GM18505 (cell line): ENCODE measurements around the gene PLEKHH1.
"Not testable (repeated sequence)": the region's sequence is repeated elsewhere in the genome, so short reads cannot be mapped to it uniquely, and the experiment has no call there.

Experiments
- ATAC-seq: cut with Tn5 transposase; IDR thresholded peaks from one replicate; pipeline ENCODE4 v1.9.1; 2021; ENCODE audit not compliant: unreplicated experiment
- POLR2A ChIP-seq: IDR thresholded peaks from 4 replicates; pipeline ENCODE4 v1.6.1; 2011; ENCODE audit warnings: borderline replicate concordance; ENCODE audit not compliant: insufficient read depth, insufficient read length; ENCODE audit errors: extremely low read depth

The PLEKHH1 gene

DNA sequence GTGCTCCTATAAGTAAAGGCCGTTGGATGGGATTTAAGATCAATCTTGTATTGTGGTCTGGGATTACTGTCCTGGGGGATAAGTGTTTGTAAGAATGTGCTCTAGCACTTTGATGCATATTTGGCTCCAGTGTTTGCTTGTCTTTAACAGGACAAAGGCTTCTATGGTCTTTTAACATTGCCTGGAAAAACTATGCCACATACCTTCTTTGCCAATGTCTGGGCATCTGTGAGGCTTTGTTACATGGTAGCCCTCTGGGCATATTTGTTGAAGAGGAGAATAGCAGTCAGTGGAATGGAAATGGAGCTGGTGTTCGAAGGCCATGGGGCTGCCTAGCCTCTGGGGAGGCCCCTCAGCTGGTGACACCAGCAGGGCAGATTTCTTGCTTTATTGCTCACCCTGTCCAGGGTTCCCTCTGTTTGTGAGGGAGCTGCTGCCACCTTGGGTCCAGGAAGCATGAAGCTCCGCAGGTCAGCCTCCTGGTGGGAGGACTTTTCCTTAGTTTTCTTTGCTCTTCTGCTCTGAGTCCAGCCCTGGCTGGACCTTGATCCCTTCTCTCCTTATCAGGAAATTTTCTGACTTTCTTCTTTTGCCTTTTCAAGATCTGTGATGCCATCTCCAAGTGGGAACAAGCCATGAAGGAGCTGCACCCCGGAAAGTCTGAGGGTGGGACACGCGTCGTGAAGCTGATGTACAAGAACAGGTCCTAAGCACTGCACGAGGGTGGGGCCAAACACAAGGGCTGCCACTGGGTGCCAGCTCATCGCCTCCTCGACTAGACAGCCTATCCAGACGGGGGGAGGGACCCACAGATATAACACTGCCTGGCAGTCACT is 47.5 kb downstream of the PLEKHH1 start:
- ATAC-seq = no peak
- no peak for TF ChIP-seq POLR2A

DNA sequence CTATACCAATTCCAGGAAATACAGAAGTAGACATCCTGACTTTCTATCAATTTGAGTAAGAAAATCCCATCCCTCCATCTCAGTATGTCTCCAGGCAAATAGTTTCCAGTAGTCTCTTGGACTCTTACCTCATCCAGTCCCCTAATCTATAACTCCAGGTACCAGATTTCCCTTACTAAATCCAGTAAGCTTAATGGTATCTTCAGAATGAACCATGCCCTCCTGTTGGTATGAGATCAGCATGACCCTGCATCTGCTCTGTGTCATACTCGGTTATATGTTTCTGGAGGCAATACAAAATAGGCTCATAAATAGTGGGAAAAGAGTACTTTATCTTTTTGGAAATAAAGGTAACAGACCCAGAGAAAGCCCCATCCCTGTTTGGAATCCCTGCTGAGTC is 48.6 kb downstream of the PLEKHH1 start:
- TF ChIP-seq POLR2A = no peak
- no peak for ATAC-seq

DNA sequence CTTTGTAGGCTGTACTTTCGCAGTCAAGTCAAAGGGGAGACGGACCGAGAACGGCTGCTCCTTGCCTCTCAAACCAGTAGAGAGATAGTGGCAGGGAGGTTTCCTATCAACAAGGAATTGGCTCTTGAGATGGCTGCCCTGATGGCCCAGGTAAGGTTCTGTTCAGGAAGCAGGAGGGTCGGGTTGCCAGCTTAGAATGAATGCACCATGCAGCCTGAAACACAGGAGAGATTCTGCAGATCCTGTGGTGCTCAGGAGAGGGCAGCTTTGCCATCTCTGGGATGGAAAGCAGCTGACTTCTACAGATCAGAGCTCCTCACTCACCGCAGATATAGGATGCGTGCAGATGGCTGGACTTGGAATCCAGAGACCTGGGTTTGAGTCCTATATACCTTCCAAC is 49.0 kb downstream of the PLEKHH1 start:
- no peak for TF ChIP-seq POLR2A
- no peak for ATAC-seq

DNA sequence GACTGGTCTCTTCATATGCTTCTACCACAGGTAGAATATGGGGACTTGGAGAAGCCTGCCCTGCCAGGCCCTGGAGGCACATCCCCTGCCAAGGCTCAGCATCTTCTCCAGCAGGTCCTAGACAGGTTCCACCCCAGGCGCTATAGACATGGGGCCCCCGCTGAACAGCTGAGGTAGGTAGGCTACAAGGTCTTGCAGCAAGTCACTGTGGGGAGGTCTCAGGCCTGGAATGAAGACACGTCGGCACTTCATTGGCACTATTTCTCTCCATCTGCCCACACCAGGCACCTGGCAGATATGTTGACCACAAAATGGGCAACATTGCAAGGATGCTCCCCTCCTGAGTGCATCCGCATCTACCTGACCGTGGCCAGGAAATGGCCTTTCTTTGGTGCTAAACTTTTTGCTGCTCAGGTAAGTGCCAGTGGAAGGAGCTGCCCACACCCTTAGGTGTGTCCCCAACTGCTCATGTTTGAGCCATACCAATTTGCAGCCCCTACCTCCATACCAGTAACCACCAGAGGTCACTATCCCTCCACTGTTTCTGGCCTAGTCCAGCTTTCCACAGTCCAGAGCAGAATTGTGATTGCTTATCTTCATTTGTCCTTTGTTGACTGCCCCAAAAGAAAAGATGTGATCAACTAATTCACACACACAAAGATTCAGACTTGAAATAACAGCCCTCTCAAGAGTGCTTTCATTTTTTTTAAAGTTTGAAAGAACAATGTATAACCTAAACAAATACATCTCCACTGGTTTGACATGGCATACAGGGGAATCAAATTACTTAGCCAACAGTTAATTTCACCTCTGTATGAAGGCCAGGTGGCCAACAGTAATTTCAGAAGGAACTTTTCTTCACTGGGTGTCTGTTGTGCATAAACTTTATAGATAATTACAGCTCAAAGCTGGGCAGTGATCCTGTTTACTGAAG is 50.9 kb downstream of the PLEKHH1 start:
- ATAC-seq = no peak

DNA sequence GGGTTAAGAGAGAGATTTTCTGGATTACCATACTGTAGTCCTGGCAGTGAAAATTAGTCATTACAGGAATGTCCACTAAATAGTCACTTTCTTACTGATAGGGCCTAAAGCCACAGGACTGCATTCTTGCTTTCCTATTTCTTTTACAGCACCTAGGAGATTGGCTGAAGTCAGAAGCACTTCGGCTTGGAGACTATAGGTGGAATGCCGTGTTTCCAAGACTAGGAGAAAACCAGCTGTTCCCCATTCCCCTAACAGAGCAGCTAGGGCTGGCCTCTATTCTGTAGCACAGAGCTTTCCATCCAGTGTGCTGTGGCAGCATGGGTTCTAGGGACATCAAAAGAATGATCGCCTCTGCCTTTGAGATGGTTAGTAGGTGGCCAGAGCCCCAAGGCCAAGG is 51.9 kb downstream of the PLEKHH1 start:
- no peak for TF ChIP-seq POLR2A
- ATAC-seq = no peak

More for the DNA sequence above, 50.9 kb downstream of the PLEKHH1 start:
- TF ChIP-seq POLR2A = no peak

DNA sequence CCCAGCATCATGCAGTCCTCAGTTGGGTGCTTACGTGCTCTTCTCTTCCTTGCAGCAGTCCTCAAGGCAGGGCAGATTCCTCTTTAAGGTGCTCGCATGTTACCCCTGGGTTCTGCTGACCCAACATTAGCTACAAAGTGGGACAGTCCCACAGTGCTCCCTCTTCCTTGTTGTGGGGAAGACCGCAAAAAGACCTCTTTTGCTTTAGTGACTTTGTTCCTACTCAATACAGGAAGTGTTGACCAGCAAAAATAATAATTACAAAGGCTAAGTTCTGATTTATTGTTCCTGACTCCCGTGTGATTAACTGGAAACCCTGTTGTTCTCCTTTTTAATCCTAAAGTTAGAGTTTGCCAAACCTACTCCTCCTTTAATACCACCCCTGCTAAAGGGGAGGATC is 53.3 kb downstream of the PLEKHH1 start:
- no peak for ATAC-seq
- TF ChIP-seq POLR2A = no peak

DNA sequence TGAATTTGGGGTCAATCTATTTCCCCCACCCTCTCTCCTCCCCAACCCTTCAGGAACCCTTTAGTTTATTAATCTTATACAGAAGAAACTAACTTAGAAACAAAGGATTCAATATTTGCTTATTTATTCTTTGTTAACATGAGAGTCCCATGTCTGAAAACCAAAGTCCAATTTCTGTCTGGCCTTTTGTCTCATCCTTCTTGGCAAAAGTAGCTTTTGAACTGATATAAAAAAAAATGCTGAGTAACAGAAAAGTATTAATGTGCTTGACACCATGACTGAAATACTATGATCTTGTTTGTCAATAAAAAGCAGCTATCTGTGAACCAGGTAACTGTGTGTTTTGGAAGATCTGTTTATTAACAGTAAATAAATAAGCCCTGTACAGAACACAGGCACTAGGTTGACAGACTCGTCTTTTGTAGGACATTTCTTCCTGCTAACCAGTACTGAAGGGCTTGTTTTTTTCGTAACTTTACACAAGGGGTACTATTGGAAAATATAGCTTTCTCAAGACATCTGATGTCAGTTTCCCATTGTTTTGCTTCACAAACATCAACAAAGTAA is 56.2 kb downstream of the PLEKHH1 start:
- no peak for TF ChIP-seq POLR2A

DNA sequence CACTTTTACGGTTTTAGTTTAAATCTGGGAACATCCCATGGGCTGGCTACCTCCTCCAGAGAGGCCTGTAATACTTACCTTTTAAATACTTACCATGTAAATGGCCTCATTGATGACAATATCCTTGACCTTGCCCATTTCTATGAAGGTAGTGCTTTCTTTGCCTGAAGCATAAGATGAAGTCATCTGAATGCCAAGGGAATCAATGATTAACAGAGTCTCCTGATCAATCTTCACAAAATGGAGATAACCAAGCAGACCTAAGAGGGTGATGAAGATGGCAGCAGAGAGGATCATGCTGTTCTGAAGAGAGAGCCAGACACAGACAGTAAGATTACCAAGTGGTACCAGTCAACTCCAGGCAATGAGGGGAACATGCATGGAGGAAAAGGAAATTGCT is 60.6 kb downstream of the PLEKHH1 start:
- ATAC-seq = not testable (repeated sequence)

More for the DNA sequence above, 56.2 kb downstream of the PLEKHH1 start:
- no peak for ATAC-seq

DNA sequence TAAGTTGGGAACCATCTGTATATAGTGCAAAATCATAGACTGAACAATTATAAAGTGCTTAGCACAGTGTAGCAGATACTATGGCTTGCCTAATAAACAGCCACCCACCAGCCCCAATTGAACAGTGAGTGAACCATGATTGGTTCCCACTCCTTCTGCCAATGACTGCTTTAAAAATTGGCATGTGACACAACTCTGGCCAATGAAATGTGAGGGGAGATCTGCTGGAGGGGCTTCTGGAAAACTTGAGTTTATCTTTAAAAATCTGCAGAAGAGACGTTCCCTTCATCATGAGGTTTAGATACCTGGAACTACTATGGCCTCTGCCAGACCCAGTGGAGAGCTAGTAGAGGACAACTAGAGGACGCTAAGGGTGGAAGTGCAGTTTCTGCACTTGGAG is 62.3 kb downstream of the PLEKHH1 start:
- no peak for TF ChIP-seq POLR2A
- no peak for ATAC-seq

DNA sequence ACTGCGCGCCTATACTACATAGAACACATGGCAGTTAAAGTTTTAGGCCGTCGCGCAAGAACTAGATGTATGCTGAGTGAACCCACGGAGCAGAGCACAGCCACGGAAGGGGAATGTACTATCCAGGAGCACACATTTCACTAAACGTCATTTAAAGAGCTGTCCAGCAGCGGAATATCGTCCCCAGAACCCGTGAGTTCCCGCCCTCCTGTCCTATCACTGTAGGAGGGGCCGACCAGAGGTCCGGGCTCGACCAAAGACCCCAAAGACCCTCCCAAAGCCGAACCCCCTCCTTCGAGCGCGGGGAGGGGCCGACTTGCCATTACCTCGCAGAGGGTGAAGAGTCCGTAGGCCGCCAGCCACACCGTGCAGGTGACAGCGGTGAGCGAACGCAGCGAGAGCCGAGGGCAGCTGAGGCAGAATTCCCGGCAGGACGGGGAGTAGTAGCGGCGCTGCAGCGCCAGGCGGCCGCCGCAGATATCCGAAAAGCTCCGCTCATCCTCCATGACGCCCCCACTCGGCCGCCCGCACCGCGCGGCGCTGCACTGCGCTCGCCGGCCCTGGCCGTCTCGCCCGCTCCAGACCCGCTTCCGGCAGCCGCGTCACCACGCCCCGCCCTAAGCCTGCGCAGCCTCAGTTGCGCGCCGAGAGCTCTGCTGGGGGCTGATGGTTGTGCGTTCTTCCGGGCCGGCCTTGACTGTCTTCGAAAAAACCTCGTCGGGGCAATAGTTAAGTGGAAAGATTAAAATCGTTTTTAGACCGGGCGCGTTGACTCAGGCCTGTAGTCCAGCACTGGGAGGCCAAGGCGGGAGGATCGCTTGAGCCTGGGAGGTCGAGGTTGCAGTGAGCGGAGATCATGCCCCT is 66.8 kb downstream of the PLEKHH1 start, which contains the start of gene PIGH:
Gene PIGH, minus strand, starts transcription at position 571 of the 864 bp plus-strand sequence. Its CDS starts 65 bp downstream, at position 506.
- peak; percentile 88 for ATAC-seq
- TF ChIP-seq POLR2A = peak; percentile 80

DNA sequence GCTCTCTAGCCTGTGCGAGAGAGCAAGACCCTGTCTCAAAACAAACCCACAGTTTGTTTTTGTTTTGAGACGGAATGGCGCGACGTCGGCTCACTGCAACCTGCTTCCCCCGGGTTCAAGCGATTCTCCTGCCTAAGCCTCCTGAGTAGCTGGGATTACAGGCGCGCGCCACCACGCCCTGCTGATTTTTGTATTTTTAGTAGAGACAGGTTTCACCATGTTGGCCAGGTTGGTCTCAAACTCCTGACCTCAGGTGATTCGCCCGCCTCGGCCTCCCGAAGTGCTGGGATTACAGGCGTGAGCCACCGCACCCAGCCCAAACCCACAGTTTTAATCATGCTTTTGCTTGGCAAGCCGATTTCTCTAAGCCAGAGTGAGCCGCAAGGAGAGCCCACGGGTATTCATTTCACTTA is 67.5 kb downstream of the PLEKHH1 start:
- not testable (repeated sequence) for ATAC-seq

DNA sequence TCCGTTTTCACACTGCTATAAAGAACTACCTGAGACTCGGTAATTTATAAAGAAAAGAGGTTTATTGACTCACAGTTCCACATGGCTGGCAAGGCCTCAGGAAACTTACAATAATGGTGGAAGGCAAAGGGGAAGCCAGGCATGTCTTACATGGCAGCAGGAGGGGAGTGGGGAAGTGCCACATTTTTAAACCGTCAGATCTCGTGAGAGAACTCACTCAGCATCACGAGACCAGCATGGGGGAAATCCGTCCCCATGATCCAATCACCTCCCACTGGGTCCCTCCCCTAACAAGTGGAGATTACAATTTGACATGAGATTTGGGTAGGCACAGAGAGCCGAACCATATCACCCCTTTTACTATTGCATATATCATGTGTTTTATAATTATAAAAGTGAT is 69.0 kb downstream of the PLEKHH1 start:
- no peak for ATAC-seq
- TF ChIP-seq POLR2A = no peak
